IMR-90 (cell line): ENCODE results near the gene SLC9A9. TPM values are rescaled to one million over a fixed set of nuclear protein-coding genes. Genes with fewer than 3 reads are reported as not detected.

Experiments
- ATAC-seq: fragments of 200-7000 bp; cut with Tn5 transposase; 2 replicates; pipeline ENCODE4 v1.9.1; 2020; ENCODE audit warnings: low read depth, mild to moderate bottlenecking, moderate library complexity
- BruUV-seq: library from RNA; stranded (reverse); fragments of 400-500 nt; replicated peaks from 2 replicates; lab custom pipeline; 2021; lab: Mats Ljungman, UMichigan
- CTCF ChIA-PET: fragments of 300-600 bp; formaldehyde crosslinking; extraction: SDS; loops from one replicate; lab custom pipeline; 2021; ENCODE audit warnings: antibody characterized with exemption; lab: Yijun Ruan, JAX
- POLR2A ChIA-PET: fragments of 300-600 bp; sonication (Branson Sonifier 250); formaldehyde crosslinking; loops from one replicate; lab custom pipeline; 2022; ENCODE audit warnings: antibody characterized with exemption; ENCODE audit not compliant: unreplicated experiment; lab: Charles Lee
- DNase-seq: peaks from one replicate; pipeline ENCODE4 v3.0.0; 2013
- H2AFZ ChIP-seq: replicated peaks from 2 replicates; pipeline ENCODE3; 2013; ENCODE audit warnings: low read length, mild to moderate bottlenecking; ENCODE audit not compliant: poor library complexity
- H2AK5ac ChIP-seq: 2 replicates; pipeline ENCODE4 v1.6.1; 2013; ENCODE audit warnings: low read depth, low read length, inconsistent platforms
- H2AK9ac ChIP-seq: replicated peaks from 2 replicates; pipeline ENCODE3; 2013; ENCODE audit warnings: mild to moderate bottlenecking, low read depth, low read length, moderate library complexity; ENCODE audit not compliant: poor library complexity
- H2BK120ac ChIP-seq: 2 replicates; pipeline ENCODE4 v1.6.1; 2013; ENCODE audit warnings: low read depth, low read length, inconsistent platforms
- H2BK15ac ChIP-seq: 3 replicates; pipeline ENCODE4 v1.6.1; 2013; ENCODE audit warnings: low read depth, low read length, inconsistent platforms
- H2BK20ac ChIP-seq: 2 replicates; pipeline ENCODE4 v1.6.1; 2013; ENCODE audit warnings: low read depth, mild to moderate bottlenecking, inconsistent platforms, low read length, moderate library complexity
- H2BK5ac ChIP-seq: 2 replicates; pipeline ENCODE4 v1.6.1; 2013; ENCODE audit warnings: mild to moderate bottlenecking, low read depth, low read length, inconsistent platforms; ENCODE audit not compliant: poor library complexity, severe bottlenecking
- H3K14ac ChIP-seq: replicated peaks from 2 replicates; pipeline ENCODE4 v1.6.1; 2013; ENCODE audit warnings: low read depth, low read length, inconsistent platforms
- H3K18ac ChIP-seq: 2 replicates; pipeline ENCODE4 v1.6.1; 2013; ENCODE audit warnings: low read depth, low read length, control low read depth
- H3K23ac ChIP-seq: 2 replicates; pipeline ENCODE4 v1.6.1; 2013; ENCODE audit warnings: low read depth, low read length, inconsistent platforms
- H3K27ac ChIP-seq: 2 replicates; pipeline ENCODE4 v1.5.1; 2013; ENCODE audit warnings: mild to moderate bottlenecking, control low read depth, low read length; ENCODE audit not compliant: insufficient read depth
- H3K27me3 ChIP-seq: 2 replicates; pipeline ENCODE4 v1.6.1; 2013; ENCODE audit warnings: low read length; ENCODE audit not compliant: control insufficient read depth, insufficient read depth
- H3K36me3 ChIP-seq: 2 replicates; pipeline ENCODE4 v1.6.1; 2013; ENCODE audit warnings: low read length, mixed read lengths; ENCODE audit not compliant: control insufficient read depth, insufficient read depth
- H3K4ac ChIP-seq: 2 replicates; pipeline ENCODE4 v1.6.1; 2013; ENCODE audit warnings: low read depth, low read length, inconsistent platforms
- H3K4me1 ChIP-seq: 2 replicates; pipeline ENCODE4 v1.6.1; 2013; ENCODE audit warnings: low read length, mixed read lengths; ENCODE audit not compliant: control insufficient read depth, insufficient read depth
- H3K4me2 ChIP-seq: 2 replicates; pipeline ENCODE4 v1.6.1; 2013; ENCODE audit warnings: low read depth, mild to moderate bottlenecking, control low read depth, low read length, moderate library complexity
- H3K4me3 ChIP-seq: 2 replicates; pipeline ENCODE4 v1.5.1; 2013; ENCODE audit warnings: low read depth, mild to moderate bottlenecking, control low read depth, low read length, moderate library complexity; ENCODE audit not compliant: insufficient read depth
- H3K56ac ChIP-seq: 2 replicates; pipeline ENCODE4 v1.6.1; 2013; ENCODE audit warnings: low read length, inconsistent platforms; ENCODE audit not compliant: insufficient read depth; ENCODE audit errors: extremely low read depth
- H3K79me1 ChIP-seq, 2 experiments: 2 replicates each; pipeline ENCODE4 v1.6.1; 2013; ENCODE audit warnings: low read length in 2 of 2, inconsistent platforms in 1 of 2, low read depth in 1 of 2
- H3K9ac ChIP-seq: 2 replicates; pipeline ENCODE4 v1.6.1; 2013; ENCODE audit warnings: low read depth, low read length, control low read depth
- H3K9me1 ChIP-seq: 2 replicates; pipeline ENCODE4 v1.6.1; 2013; ENCODE audit warnings: low read length, inconsistent platforms; ENCODE audit not compliant: insufficient read depth
- H3K9me3 ChIP-seq: 2 replicates; pipeline ENCODE4 v1.6.1; 2013; ENCODE audit warnings: low read length; ENCODE audit not compliant: control insufficient read depth, insufficient read depth
- H4K20me1 ChIP-seq: 2 replicates; pipeline ENCODE4 v1.6.1; 2013; ENCODE audit warnings: low read length, inconsistent platforms; ENCODE audit not compliant: insufficient read depth
- H4K5ac ChIP-seq: 2 replicates; pipeline ENCODE4 v1.6.1; 2013; ENCODE audit warnings: mild to moderate bottlenecking, low read depth, low read length, control low read depth
- H4K8ac ChIP-seq, 2 experiments: 2 replicates each; pipeline ENCODE4 v1.6.1; 2013; ENCODE audit warnings: low read depth in 2 of 2, low read length in 2 of 2, control low read depth in 1 of 2, inconsistent platforms in 1 of 2
- H4K91ac ChIP-seq: 2 replicates; pipeline ENCODE4 v1.6.1; 2013; ENCODE audit warnings: low read depth, low read length, inconsistent platforms; ENCODE audit not compliant: insufficient read depth
- CHD1 ChIP-seq: IDR thresholded peaks from 2 replicates; pipeline ENCODE4 v1.6.1; 2012; ENCODE audit warnings: low read depth, low read length, improper control_type of control experiment
- MAFK ChIP-seq: IDR thresholded peaks from 2 replicates; pipeline ENCODE4 v1.6.1; 2012; ENCODE audit warnings: low read depth, low read length, improper control_type of control experiment
- MXI1 ChIP-seq: IDR thresholded peaks from 2 replicates; pipeline ENCODE4 v1.6.1; 2012; ENCODE audit warnings: low read depth, mild to moderate bottlenecking, low read length, moderate library complexity, borderline replicate concordance
- RAD21 ChIP-seq: IDR thresholded peaks from 2 replicates; pipeline ENCODE4 v1.6.1; 2012; ENCODE audit warnings: low read length, improper control_type of control experiment
- RFX5 ChIP-seq: IDR thresholded peaks from 2 replicates; pipeline ENCODE4 v1.8.0; 2012; ENCODE audit warnings: low read depth, mild to moderate bottlenecking, low read length, moderate library complexity
- SMC3 ChIP-seq: fragments of 150-350 bp; IDR thresholded peaks from 2 replicates; pipeline ENCODE4 v1.6.1; 2016; ENCODE audit warnings: low read depth, mild to moderate bottlenecking, antibody characterized with exemption, low read length, moderate library complexity
- WGBS, 2 experiments: methylation state at CpG; one replicate each; pipeline versions ENCODE4 v1.1.5 to v1.1.7; 2013; ENCODE audit warnings: missing lambda C conversion rate in 2 of 2; ENCODE audit not compliant: insufficient read length in 1 of 2; ENCODE audit errors: extremely low coverage in 2 of 2; 5-methylcytosine and 5-hydroxymethylcytosine counted together
- dilution Hi-C: fragments of 300-500 bp; cut with HindIII; formaldehyde crosslinking; loops from one replicate; pipeline ENCODE4 v1.14.3; 2018; ENCODE audit warnings: low sequenced_read_pairs; ENCODE audit not compliant: unreplicated experiment
- in situ Hi-C: fragments of 300-500 bp; cut with MboI; formaldehyde crosslinking; loops from 3 replicates; pipeline ENCODE4 v1.14.3; 2019; ENCODE audit warnings: low sequenced_read_pairs, inconsistent platforms, mixed read lengths
- intact Hi-C: fragments of 100-400 bp; cut with micrococcal nuclease; formaldehyde crosslinking; loops from 2 replicates; pipeline ENCODE4 v1.10.0; 2022
- polyA plus RNA-seq, 3 experiments: library from polyadenylated mRNA; depleted of rRNA; stranded (reverse); fragments of >200 nt; gene quantifications; 2 replicates each; pipeline ENCODE4 v1.2.3, GENCODE V29; 2012; ENCODE audit warnings: low replicate concordance in 1 of 3
- total RNA-seq: library from RNA; depleted of rRNA; stranded (reverse); fragments of >200 nt; gene quantifications from 2 replicates; pipeline ENCODE4 v1.2.3, GENCODE V29; 2012

The SLC9A9 gene
- total and polyA plus RNA-seq, 2 of the 4 experiments (the other 2 are of a cell fraction) = 1.4 to 2.3 TPM

- ChIA-PET POLR2A (no interaction called here), CTCF (no interaction called here)
- Histone ChIP-seq H3K23ac (no peak overlapping the region), H4K20me1 (no peaks in the 10 kb centered on the region), H3K36me3 (no peaks in the 10 kb centered on the region), H2BK5ac (no peak overlapping the region), H2BK15ac (no peak overlapping the region), H4K5ac (no peak overlapping the region), H3K56ac (no peak overlapping the region), H2BK20ac (no peak overlapping the region), H3K79me1 (no peaks in the 10 kb centered on the region), H3K4me1 (no peaks in the 10 kb centered on the region), H3K4ac (no peak overlapping the region), H4K91ac (no peak overlapping the region), H3K9me3 (no peaks in the 10 kb centered on the region), H3K18ac (no peak overlapping the region), H3K27ac (no peak overlapping the region), H3K9me1 (no peaks in the 10 kb centered on the region), H3K4me2 (no peak overlapping the region), H4K8ac (no peak overlapping the region), H3K27me3 (no peaks in the 10 kb centered on the region), H2AK5ac (no peak overlapping the region), H2AK9ac (no peak overlapping the region), H2BK120ac (no peak overlapping the region), H3K14ac (no peak overlapping the region), H3K9ac (no peak overlapping the region), H2AFZ (no peak overlapping the region), H3K4me3 (no peak overlapping the region)
- TF ChIP-seq RAD21 = no peak
- TF ChIP-seq CHD1 = no peak
- no peak for TF ChIP-seq RFX5
- TF ChIP-seq SMC3 = no peak
- no peak for TF ChIP-seq MXI1
- TF ChIP-seq MAFK = no peak
- in situ Hi-C loops = no loop called here
- dilution Hi-C loops = no loop called here
- BruUV-seq = no TSS peak
- WGBS, 2 experiments = no CpG with 5 or more reads among the region's 2 CpGs
- no peak for ATAC-seq
- intact Hi-C loops = no loop called here
- no peak for DNase-seq
These were observed 498.8 kb downstream of the SLC9A9 start for GRCh38 chr3:143349455-143349854.
